C4-2B (cell line): ENCODE results near the gene PGAP3.

ENCODE experiments used
- H3K27ac ChIP-seq: fragments of 450-650 bp; 2 replicates; pipeline ENCODE4 v1.5.1; 2017
- CTCF ChIP-seq: fragments of 450-650 bp; conservative IDR thresholded peaks from 2 replicates; pipeline ENCODE4 v1.5.1; 2017; ENCODE audit warnings: mild to moderate bottlenecking
- ZFX ChIP-seq: fragments of 450-650 bp; IDR thresholded peaks from 2 replicates; pipeline ENCODE4 v1.6.1; 2017

PGAP3 gene

GRCh38 chr17:39687546-39688474 lies at the start of gene PGAP3:
Gene PGAP3 (minus strand): TSS chr17:39688057. CDS start chr17:39688014, 43 bp downstream.
- TF ChIP-seq ZFX (no peak), CTCF (no peak)
- H3K27ac ChIP-seq = peak within 1 kb of the TSS; percentile 86

GRCh38 chr17:39737206-39737759 lies 49.4 kb upstream of the PGAP3 start:
- H3K27ac ChIP-seq = peak overlapping the region; percentile 85
- TF ChIP-seq ZFX (no peak), CTCF (no peak)

- peak overlapping the region; percentile 85 for H3K27ac ChIP-seq
- no peak for TF ChIP-seq CTCF
- no peak for TF ChIP-seq ZFX
Measured at GRCh38 chr17:39736319-39737165, 48.7 kb upstream of the PGAP3 start.

- peak overlapping the region; percentile 15 for H3K27ac ChIP-seq
- TF ChIP-seq ZFX (no peak), CTCF (no peak)
Measured at GRCh38 chr17:39735882-39736281, 48.0 kb upstream of the PGAP3 start.

GRCh38 chr17:39732586-39732985 lies 44.7 kb upstream of the PGAP3 start:
- no peak for TF ChIP-seq CTCF
- no peak for TF ChIP-seq ZFX
- no peak overlapping the region for H3K27ac ChIP-seq

GRCh38 chr17:39730095-39730921 lies 42.5 kb upstream of the PGAP3 start, which contains the start of gene MIEN1:
Gene MIEN1 (minus strand): TSS chr17:39730532. CDS start chr17:39730495, 37 bp downstream.
- peak within 1 kb of the TSS; percentile 91 for H3K27ac ChIP-seq
- TF ChIP-seq CTCF (peak; percentile 98), ZFX (peak; percentile 31; the same call in 1 of the 2 replicates)
